GM13977 (cell line): ENCODE measurements around the gene TTYH2.

Experiments used
- DNase-seq: peaks from one replicate; pipeline ENCODE4 v3.0.0; 2012; ENCODE audit warnings: low spot score
- CTCF ChIP-seq: IDR thresholded peaks from 2 replicates; pipeline ENCODE4 v1.5.1; 2012; ENCODE audit warnings: mild to moderate bottlenecking, control low read depth; ENCODE audit not compliant: insufficient read depth; ENCODE audit errors: extremely low read depth, missing control alignments
- in situ Hi-C: fragments of 300-500 bp; cut with MboI; formaldehyde crosslinking; loops from one replicate; pipeline ENCODE4 v1.12.0; 2022; ENCODE audit warnings: low sequenced_read_pairs, low pct_unique_long_range_greater_than_20kb, mixed read lengths, inconsistent platforms; ENCODE audit not compliant: unreplicated experiment

TTYH2 gene

GRCh38 chr17:74297941-74298340, 84.6 kb downstream of the TTYH2 start:
- no peak for TF ChIP-seq CTCF
- in situ Hi-C loops = no loop called here
- DNase-seq = no peak

GRCh38 chr17:74298778-74299177, 85.4 kb downstream of the TTYH2 start:
- no peak for TF ChIP-seq CTCF
- DNase-seq = no peak
- in situ Hi-C loops = no loop called here

GRCh38 chr17:74299226-74300009, 86.0 kb downstream of the TTYH2 start:
- in situ Hi-C loops = loop anchor here (10.0 kb wide), 1 partner anchor 55 kb away; no protein-coding TSS in a partner anchor
- DNase-seq = no peak
- no peak for TF ChIP-seq CTCF

GRCh38 chr17:74303305-74303704, 89.9 kb downstream of the TTYH2 start:
- no peak for TF ChIP-seq CTCF
- no peak for DNase-seq
- in situ Hi-C loops = loop anchor here (10.0 kb wide), 1 partner anchor 51 kb away; no protein-coding TSS in a partner anchor

- no peak for TF ChIP-seq CTCF
- in situ Hi-C loops = loop anchor here (10.0 kb wide), 1 partner anchor 51 kb away; no protein-coding TSS in a partner anchor
Observed at GRCh38 chr17:74304184-74304583, 90.8 kb downstream of the TTYH2 start.

GRCh38 chr17:74305865-74306654, 92.7 kb downstream of the TTYH2 start:
- TF ChIP-seq CTCF = no peak
- no peak for DNase-seq
- in situ Hi-C loops = loop anchor here (10.0 kb wide), 1 partner anchor 49 kb away; no protein-coding TSS in a partner anchor

More at GRCh38 chr17:74304184-74304583, 90.8 kb downstream of the TTYH2 start:
- DNase-seq = no peak
